Body of pancreas (tissue), 4 donors: ENCODE data around the gene EMILIN3.

Experiments used
- POLR2A ChIP-seq, 3 donors: fragments of 450-650 bp; IDR thresholded peaks; one replicate each; pipeline ENCODE4 v1.6.1; 2016; ENCODE audit warnings: antibody characterized with exemption in 3 of 3, mild to moderate bottlenecking in 2 of 3
- TF ChIP-seq, protein P1 (sequence below), 7 experiments: fragments of 450-650 bp in 4 of 7; fragments of 200-600 bp in 3 of 7; sonication (generic) in 3 of 7; IDR thresholded peaks; one replicate each; pipeline ENCODE4 v1.5.1; 2016 to 2019; ENCODE audit warnings: antibody characterized with exemption in 7 of 7

- TF ChIP-seq, protein P1, sequence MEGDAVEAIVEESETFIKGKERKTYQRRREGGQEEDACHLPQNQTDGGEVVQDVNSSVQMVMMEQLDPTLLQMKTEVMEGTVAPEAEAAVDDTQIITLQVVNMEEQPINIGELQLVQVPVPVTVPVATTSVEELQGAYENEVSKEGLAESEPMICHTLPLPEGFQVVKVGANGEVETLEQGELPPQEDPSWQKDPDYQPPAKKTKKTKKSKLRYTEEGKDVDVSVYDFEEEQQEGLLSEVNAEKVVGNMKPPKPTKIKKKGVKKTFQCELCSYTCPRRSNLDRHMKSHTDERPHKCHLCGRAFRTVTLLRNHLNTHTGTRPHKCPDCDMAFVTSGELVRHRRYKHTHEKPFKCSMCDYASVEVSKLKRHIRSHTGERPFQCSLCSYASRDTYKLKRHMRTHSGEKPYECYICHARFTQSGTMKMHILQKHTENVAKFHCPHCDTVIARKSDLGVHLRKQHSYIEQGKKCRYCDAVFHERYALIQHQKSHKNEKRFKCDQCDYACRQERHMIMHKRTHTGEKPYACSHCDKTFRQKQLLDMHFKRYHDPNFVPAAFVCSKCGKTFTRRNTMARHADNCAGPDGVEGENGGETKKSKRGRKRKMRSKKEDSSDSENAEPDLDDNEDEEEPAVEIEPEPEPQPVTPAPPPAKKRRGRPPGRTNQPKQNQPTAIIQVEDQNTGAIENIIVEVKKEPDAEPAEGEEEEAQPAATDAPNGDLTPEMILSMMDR (IDR thresholded peaks at IDR 0.05): no peak
- no peak for TF ChIP-seq POLR2A (IDR thresholded peaks at IDR 0.05)
Measured at GRCh38 chr20:41336711-41337492, 29.7 kb downstream of the EMILIN3 start.
